HCEC 1CT (cell line): ENCODE data around the gene PDXP.
"Not testable (repeated sequence)": the region's sequence is repeated elsewhere in the genome, so short reads cannot be mapped to it uniquely, and the experiment has no call there.

Experiments
- DNase-seq: peaks from one replicate; pipeline ENCODE4 v3.0.0-alpha.2; 2017

PDXP gene

DNA sequence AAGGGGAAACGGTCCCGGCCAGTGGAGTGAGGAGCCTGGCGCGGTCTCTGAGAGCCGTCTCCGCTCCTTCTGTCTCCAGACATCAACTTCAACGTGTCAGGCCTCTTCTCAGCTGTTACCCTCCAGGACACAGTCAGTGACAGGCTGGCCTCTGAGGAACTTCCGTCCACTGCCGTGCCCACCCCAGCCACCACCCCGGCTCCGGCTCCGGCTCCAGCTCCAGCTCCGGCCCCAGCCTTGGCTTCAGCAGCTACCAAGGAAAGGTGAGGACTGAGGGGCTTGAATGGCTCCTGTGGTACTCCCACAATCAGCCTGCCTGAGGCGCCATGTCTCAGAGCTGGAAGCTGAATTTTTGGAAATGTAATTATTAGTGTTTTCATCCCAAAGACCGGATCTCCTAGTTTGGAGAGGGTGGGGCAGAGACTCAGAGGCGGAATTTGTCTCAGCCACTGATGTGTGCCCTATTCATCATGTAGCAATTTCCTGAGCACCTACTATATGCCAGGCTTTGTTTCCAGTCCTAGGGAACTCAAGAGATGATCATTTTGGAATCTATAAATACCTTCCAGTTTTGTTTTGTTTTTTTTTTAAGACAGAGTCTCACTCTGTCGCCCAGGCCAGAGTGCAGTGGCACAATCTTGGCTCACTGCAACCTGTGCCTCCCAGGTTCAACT is 7.9 kb upstream of the PDXP start:
- no peak for DNase-seq

DNA sequence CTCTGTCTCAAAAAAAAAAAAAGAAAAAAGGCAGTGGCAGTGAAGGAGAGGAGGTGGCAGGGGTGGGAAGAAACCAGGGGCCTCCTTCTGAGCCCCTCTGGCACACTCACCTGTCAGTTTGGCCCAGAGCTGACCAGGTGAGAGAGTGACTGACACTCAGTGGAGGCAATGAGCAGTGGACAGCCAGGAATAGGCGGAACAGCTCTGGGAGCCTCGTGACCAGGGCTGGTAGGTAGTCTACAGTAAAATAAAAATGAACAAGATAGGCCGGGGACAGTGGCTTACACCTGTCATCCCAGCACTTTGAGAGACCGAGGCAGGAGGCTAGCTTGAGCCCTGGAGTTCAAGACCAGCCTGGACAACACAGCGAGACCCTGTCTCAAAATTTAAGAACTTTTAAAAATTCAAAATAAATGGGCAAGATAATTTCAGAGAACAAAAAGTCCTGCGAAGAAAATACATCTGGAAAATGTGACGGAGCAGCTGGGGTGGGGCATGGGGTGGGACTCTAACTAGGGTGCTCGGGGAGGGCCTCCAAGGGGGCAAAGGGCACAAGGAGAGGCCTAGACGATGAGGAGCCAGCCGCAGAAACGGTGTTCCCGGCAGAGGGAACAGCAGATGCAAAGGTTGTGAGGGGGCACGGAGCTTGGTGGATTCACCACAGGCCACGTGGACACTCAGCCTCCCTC is 3.8 kb upstream of the PDXP start:
- DNase-seq: no peak

DNA sequence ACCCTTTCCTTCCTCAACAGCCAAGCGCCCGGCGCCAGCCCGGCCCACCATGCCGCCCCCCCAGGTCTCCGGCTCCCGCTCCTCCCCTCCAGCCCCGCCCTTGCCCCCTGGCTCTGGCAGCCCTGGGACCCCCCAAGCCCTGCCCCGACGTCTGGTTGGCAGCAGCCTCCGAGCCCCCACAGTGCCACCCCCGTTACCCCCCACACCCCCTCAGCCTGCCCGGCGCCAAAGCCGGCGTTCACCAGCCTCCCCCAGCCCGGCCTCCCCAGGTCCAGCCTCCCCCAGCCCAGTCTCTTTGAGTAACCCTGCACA is 3.3 kb upstream of the PDXP start:
- DNase-seq: no peak

DNA sequence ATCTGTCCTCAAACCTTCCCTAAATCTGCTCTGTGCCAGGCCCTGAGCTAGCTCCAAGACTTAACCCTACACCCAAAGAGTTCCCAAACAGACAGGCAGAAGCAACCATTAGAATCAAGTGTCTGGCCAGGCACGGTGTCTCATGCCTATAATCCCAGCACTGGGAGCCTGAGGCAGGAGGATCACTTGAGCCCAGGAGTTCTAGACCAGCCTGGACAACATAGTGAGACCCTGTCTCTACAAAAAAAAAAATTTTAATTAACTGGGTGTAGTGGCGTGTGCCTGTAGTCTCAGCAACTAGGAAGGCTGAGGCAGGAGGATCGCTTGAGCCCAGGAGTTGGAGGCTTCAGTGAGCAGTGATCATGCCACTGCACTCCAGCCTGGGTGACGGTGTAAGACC is 1.9 kb upstream of the PDXP start:
- not testable (repeated sequence) for DNase-seq

DNA sequence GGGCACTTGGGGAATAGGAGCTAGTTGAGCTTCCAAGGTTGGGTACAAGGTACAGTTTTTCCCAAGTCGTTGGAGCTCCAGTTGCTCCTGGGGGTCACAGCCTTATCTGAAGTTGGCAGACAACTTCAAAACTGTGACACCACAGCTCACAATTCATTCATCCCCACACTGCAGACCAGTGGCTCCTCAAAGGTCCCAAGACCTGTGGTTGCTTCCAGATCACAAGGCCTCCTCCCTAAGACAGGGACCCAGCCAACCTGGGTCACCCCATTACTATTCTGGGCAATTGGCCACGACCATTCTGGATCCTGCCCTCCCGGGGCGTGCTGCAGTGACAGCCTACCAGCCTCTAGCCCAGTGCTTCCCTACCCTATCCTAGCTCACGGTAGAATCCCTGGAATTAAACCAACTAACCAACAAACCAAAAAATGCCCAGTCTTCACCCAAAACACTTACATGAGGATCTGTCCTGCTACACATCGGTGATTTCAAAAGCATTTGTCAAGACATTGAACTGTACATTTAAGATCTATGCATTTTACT is 862 bp upstream of the PDXP start:
- DNase-seq: no peak

DNA sequence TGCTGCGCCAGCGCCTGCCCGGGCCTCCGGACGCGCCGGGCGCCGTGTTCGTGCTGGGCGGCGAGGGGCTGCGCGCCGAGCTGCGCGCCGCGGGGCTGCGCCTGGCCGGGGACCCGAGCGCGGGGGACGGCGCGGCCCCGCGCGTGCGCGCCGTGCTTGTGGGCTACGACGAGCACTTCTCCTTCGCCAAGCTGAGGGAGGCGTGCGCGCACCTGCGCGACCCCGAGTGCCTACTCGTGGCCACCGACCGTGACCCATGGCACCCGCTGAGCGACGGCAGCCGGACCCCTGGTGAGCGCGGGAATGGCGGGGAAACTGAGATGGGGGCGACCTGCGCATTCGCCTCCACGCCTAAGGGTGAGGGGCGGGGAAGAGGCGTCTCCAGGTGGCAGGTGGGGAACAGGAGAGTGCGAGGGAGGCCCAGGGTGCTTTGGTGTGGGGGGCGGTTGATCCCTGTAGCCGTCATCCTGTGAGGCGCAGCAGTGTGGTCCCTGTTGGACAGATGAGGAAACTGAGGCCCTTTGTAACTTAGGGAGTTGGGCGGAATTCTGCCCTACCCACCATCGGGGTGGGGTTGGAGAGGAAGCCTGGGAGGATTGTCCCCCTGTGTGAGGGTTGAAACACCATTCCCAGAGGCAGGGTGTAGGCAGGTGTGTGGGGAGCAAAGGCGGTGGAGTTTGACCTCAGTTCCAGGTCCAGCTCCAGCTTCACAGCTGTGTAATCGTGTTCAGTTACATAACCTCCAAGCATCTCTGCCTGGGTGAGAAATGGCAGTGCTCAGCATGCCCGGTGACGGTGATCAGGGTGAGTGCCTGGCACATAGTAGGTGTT is 758 bp downstream of the PDXP start:
- DNase-seq: no peak

DNA sequence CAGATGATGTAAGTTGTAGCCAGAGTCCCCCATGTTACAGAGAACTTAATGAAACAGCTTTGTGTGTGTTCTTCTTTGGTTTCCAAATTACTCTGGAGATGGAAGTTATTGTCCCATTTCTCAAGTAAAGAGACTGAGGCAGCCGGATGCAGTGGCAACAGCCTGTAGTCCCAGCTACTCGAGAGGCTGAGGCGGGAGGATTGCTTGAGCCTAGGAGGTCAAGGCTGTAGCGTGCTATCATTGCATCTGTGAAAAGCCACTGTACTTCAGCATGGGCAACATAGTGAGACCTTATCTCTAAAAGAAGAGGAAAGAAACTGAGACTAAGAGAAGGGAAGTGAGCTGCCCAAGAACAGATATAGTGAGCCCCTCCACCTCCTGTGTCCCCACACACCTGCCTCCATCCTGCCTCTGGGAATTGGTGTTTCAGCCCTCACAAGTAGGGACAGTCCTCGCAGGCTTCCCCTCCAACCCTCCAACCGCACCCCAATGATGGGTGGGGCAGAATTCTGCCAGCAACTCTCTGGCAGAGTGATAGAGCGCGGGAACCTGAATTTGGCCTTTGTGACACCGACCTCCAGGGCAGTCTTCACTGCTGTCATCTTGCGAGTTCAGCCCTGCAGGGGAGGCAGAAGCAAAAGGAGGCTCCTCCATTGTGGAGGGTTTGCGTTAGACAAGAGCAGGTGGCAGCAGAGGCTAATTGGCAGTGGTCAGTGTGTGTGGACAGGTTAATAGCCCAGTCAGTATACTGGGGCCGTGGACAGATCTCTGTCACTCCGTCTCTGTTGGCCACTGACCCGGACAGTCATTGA is 1.6 kb downstream of the PDXP start:
- DNase-seq: no peak

DNA sequence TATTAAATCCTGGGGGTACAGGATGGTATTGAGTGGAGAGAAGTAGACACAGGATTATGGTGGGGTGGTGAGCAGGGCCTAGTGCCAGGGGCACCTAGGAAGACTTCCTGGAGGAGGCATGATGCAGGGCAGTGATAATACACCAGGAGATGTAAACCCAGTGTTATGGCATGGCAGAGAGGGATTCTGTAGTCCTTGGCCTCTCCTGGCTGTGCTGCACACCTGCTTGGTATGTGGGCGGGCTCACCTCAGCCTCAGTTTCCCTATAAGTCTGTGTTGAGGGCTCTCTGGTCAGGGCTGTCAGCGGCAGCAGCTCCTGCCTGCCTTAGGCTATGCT is 2.2 kb downstream of the PDXP start:
- no peak for DNase-seq

DNA sequence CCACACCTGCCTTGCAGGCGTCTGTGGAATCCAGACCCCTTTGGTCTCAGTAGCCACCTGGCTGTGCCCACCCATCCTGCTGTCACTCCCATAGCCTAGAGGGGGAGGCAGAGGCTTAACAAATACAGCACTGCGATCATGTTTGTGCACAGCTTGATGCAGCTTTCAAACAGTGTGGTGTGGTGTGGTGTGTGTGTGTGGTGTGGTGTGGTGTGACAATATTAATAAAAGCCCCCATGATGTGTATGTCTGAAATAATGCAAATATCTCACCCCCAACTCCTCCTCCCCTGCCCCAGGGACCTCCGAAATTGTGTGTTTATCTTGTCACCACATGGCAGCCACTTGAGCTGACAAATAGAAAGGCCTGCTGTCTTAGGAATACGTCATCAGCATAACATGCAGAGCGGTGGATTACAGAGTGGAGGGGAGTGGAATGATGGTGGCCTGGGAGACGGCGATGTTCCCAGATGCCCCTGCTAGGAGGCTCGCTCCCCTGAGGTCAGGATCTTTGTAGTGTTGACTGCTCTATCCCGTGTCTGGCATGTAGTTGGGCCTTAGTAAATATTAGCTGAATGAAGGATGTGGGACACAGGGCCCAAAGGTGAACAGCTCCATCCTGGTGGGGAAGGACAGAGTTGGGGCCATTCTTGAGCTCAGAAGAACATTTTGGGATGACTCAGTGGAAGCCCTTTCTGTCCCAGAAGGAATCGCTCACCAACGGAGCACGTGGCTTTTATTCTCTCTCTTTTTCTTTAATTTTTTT is 2.8 kb downstream of the PDXP start:
- DNase-seq: peak; percentile 69

DNA sequence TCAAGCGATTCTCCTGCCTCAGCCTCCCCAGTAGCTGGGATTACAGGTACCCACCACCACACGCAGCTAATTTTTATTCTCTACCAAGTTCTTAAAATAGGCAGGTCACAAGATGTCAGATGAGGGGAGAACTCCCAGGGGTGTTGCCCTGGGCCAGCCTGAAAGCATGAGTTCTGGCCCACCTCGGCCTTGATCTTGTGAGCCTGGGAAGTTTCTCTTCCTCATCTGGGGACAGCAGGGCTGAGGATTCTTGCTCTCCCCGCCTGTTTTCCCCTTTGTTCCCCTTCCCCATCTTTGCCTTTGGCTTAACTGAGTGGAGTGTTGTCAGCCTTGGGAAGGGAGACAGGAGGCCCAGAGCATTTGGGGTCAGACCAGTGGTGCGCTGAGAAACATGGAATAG is 3.5 kb downstream of the PDXP start:
- no peak for DNase-seq

DNA sequence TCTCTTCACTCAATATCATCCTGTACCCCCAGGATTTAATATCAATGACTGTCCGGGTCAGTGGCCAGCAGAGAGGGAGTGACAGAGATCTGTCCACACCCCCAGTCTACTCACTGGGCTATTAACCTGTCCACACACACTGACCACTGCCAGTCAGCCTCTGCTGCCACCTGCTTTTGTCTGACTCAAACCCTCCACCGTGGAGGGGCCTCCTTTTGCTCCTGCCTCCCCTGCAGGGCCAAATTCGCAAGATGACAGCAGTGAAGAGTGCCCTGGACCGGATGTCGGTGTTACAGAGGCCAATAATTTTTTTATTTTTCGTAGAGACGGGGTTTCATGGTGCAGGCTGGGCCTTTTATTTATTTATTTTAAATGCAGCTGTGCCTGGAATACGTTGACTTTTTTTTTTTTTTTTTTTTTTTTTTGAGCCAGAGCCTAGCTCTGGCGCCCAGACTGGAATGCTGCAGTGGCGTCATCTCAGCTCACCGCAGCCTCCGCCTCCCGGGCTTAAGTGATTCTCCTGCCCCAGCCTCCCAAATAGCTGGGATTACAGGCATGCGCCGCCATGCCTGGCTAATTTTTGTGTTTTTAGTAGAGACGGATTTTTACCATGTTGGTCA is 5.1 kb downstream of the PDXP start:
- peak; percentile 73 for DNase-seq

DNA sequence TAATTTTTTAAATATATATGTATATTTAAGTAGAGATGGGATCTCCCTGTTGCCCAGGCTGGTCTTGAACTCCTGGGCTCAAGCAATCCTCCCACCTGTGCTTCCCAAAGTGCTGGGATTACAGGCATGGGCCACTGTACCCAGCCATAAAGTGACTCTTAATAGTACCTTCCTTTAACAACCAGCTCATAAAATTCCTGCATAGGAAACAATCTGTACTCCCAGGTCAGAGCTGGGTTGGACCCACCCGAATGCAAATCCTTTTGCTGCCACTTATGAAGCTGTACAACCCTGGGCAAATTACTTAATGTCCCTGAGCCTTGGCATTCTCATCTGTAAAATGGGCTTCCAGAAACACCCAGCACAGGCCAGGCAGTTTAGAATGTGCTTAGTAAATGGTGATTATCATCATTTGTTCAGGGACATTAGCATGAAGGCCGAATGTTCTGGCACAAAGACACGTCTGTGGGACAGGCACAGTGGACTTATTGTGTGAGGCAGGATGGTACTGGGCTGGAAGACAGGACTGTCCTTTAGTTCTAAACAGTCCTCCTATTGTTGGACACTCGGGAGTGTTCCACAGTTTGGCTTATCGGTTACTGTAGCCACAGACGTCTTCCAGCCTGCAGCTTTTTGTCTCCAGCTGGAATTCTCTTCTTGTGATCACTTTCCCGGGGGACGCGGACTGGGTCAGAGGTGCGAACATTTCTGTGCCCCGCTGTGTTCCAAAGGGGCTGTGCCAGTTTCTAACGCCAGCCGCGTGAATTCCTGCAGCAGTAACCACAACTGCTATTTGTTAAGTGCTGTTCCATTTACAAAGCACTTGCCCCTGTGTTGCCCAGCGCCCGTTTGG is 6.0 kb downstream of the PDXP start:
- no peak for DNase-seq

DNA sequence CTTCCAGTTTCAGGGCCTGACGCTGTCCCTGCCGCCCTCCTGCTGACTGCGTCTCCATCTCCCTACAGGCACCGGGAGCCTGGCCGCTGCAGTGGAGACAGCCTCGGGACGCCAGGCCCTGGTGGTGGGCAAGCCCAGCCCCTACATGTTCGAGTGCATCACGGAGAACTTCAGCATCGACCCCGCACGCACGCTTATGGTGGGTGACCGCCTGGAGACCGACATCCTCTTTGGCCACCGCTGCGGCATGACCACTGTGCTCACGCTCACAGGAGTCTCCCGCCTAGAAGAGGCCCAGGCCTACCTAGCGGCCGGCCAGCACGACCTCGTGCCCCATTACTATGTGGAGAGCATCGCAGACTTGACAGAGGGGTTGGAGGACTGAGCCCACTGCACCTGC is 7.0 kb downstream of the PDXP start:
- no peak for DNase-seq

DNA sequence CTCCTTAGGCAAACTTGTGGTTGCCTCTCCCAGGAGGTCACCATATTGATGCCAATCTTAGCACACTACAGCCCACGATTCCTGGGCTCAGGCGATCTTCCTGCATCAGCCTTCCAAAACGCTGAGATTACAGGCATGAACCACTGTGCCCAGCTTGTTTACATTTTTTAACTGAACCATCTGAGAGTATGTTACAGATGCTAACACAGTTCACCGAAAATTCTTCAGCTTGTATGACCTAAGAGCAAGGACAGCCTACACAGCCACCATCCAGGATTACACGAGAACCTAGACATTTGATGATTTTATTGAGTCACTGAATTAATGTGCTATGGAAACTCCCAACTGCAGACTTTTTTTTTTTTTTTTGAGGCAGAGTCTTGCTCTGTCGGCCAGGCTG is 11.1 kb downstream of the PDXP start:
- DNase-seq: no peak

DNA sequence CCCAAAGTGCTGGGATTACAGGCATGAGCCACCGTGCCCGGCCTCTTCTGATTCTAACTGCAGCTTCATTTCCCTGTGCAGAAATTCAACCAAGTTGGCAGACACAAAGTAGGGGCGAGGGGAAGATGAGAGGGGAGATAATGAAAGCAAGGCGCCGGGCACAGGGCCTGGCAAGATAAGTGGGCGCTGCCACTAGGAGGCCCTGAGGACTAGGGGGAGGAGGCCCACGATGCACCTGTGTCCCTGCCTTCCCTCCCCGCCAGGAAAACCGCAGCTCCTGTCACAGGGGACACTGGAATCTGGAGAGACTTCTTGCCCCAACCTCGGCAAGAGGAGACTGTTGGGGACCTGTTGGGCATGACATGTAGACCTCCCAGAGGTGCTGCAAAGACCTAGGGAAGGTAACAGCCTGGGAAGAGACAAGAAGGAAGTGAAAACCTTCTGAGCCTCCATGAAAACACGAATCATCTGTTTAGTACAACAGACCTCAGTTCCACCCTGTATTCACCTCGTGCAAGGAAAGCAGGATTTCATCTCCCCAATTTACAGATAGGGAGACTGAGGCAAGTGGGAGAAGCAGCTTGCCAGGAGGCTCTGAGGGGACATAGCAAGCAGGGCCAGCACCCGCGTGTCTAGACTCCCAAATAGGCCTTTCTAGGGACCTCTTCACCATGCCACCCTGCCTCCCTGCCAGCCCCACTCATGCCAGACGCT is 13.8 kb downstream of the PDXP start:
- DNase-seq: no peak

DNA sequence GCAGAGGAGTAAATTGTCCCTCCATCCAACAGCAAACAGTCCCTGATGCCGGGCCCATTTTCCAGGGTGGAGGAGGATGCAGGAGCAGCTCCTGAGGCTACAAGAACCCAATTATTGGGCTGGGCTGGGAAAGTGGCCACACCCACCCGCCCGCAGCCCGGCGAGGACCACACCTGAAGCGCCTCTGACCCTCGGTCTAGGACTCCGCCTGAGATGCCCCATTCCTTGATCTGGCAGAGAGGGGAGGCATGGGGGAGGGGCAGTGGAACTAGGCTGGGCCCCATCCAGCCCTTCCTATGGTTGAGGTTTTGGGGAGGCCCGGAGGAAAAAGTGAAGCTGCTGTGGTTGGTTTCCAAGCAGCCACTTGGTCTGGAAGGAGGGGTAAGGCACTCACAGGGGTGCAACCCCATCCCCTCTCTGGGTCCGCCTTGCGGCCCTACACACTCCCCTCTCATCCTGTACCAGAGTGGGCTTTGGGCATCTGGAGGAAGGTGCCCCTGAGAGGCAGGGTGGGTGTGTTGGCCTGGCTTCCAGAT is 14.5 kb downstream of the PDXP start:
- no peak for DNase-seq

DNA sequence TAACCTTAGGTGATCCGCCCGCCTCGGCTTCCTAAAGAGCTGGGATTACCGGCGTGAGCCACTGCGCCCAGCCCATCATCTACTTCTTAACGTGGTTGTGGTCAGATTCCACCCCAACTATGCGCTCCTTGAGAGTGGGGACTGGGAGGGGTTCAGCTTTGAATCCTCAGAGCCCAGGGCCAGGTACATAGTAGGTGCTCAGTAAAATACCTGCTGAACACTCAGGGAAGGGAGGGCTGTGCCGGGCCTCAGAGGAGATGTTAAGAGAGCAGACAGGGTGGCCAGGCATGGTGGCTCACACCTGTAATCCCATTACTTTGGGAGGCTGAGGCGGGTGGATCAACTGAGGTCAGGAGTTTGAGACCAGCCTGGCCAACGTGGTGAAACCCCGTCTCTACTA is 15.7 kb downstream of the PDXP start:
- no peak for DNase-seq

DNA sequence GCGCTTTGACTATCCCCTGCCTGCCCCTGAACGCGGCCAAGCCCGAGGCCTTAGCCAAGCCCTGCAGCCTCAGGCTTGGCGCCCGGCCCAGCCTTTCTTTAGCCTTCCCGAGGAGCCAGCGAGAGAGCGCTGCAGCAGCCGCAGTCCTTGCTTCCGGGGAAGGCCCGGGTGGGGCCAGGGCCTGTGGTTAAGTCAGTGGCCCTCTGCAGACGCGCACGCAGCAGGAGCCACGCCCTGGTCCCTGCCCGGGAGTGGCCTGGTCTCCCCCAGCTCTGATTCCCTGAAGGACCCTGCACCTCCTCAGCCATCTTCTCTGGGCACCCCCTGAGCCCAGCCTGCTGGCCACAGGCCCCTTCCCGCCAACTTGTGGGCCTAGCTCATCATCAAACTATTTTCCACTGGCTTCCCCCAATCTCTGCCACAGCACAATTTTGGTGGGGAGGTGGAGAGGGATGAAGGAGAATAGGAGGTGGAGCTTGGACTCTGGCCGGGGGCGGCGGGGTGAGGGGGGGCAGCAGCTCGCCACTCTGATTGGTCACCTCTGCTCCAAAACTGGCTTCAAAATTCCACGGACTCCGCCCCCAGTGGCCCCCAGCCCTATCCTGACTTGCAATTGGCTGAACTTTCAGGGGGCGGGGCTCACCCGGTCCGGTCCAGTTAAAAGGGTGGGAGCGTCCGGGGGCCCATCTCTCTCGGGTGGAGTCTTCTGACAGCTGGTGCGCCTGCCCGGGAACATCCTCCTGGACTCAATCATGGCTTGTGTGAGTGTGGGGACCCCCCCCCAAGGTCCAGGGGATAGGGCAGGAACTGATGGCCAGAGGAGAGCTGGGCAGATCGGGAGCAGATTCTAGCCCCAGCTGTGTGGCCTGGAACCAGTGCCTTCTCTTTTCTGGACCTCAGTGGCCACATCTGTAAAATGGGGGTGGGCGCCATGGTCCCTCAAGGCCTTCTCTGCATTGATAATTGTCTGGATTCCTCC is 16.7 kb downstream of the PDXP start, which contains the start of gene LGALS1:
Gene LGALS1, plus strand, starts transcription at position 686 of the 979 bp plus-strand sequence. Its CDS starts 67 bp downstream, at position 753.
- DNase-seq: peak; percentile 97
